Measurements from ENCODE around the gene TTLL5.
"Not testable (repeated sequence)": the region's sequence is repeated elsewhere in the genome, so short reads cannot be mapped to it uniquely, and the experiment has no call there.

Gene TTLL5

DNA sequence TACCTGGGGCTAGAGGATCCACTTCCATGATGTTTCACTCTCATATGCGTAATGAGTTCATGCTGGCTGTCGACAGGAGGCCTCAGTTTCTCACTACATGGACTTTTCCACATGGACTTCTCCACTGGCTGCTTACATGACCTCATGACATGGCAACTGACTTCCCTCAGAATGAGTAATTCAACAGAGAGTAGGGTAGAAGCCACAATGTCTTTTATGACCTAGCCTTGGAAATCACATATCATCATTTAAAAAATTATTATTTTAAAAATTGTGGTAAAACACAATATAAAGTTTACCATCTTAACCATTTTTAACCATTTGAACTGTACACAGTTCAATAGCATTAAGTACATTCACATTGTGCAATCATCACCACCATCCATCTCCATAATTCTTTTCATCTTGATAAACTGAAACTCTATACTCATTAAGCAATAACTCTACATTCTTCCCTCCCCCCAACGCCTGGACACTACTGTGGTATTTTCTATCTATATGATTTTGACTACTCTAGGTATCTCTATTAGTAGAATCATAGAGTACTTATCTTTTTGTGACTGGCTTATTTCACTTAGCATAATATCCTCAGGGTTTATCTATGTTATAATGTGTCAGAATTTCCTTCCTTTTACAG is 176.2 kb downstream of the TTLL5 start:
- no peak for DNase-seq (ENCODE audit: low read depth)
- TF ChIP-seq, protein P1, sequence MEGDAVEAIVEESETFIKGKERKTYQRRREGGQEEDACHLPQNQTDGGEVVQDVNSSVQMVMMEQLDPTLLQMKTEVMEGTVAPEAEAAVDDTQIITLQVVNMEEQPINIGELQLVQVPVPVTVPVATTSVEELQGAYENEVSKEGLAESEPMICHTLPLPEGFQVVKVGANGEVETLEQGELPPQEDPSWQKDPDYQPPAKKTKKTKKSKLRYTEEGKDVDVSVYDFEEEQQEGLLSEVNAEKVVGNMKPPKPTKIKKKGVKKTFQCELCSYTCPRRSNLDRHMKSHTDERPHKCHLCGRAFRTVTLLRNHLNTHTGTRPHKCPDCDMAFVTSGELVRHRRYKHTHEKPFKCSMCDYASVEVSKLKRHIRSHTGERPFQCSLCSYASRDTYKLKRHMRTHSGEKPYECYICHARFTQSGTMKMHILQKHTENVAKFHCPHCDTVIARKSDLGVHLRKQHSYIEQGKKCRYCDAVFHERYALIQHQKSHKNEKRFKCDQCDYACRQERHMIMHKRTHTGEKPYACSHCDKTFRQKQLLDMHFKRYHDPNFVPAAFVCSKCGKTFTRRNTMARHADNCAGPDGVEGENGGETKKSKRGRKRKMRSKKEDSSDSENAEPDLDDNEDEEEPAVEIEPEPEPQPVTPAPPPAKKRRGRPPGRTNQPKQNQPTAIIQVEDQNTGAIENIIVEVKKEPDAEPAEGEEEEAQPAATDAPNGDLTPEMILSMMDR (IDR thresholded peaks at IDR 0.05; ENCODE audit: insufficient read depth, low read depth, low read length, missing control alignments): no peak

DNA sequence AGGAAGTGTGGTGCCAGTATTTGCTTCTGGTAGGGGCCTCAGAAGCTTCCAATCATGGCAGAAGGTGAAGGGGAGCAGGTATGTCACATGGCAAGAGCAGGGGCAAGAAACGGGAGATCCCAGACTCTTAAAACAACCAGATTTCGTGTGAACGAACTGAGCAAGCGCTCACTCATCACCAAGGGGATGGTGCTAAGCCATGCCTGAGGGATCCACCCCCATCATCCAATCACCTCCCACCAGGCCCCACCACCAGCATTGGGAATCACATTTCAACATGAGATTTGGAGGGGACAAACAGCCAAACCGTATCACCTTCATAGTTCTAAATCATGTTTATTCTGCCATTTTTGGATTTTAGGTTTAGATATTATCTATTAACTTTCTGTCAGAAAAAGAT is 179.9 kb downstream of the TTLL5 start:
- H3K4me3 ChIP-seq (ENCODE audit: low read length): no peak overlapping the region
- TF ChIP-seq, protein P1 (IDR thresholded peaks at IDR 0.05; ENCODE audit: insufficient read depth, low read depth, low read length, missing control alignments): no peak
- no peak for DNase-seq (ENCODE audit: low read depth)

More for the DNA sequence above, 176.2 kb downstream of the TTLL5 start:
- no peak overlapping the region for H3K4me3 ChIP-seq (ENCODE audit: low read length)

- no peak for DNase-seq (ENCODE audit: low read depth)
- TF ChIP-seq, protein P1 (IDR thresholded peaks at IDR 0.05; ENCODE audit: insufficient read depth, low read depth, low read length, missing control alignments): no peak
- H3K4me3 ChIP-seq (ENCODE audit: low read length): no peak overlapping the region
Observed at GRCh38 chr14:75842551-75842950, 181.5 kb downstream of the TTLL5 start.

GRCh38 chr14:75844486-75844885 is 183.4 kb downstream of the TTLL5 start:
- TF ChIP-seq, protein P1 (IDR thresholded peaks at IDR 0.05; ENCODE audit: insufficient read depth, low read depth, low read length, missing control alignments): no peak
- H3K4me3 ChIP-seq (ENCODE audit: low read length): no peak overlapping the region
- DNase-seq (ENCODE audit: low read depth): no peak

DNA sequence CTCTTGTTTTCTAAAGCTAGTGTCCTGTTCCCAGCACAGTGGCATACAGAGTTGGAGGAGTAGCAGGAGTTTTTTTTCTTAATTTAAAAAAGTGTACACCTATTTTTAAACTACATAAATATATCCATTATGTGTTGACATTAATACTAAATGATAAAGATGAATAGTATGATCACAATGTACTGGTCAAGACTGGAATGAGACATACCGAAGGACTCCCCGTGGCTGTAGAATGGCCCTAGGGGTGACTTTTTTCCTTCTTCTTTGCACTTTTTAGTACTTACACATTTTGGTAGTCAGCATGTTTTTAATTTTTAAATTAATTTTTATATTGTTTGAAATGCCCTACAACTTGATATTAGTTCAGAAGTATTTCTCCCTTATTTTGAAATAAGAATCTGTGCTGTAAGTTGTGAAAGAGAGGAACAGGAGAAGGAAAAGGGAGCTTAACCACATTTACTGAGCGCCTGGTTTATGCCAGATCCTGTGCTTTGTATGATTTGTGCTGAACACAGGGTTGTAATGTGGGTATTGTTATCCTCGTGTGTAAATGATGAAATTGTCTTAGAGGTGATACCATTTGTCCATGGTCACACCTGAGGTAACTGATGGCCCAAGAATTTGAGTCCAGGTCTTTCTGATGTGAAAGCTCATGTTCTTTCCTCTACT is 184.2 kb downstream of the TTLL5 start:
- no peak for DNase-seq (ENCODE audit: low read depth)
- TF ChIP-seq, protein P1 (IDR thresholded peaks at IDR 0.05; ENCODE audit: insufficient read depth, low read depth, low read length, missing control alignments): no peak
- H3K4me3 ChIP-seq (ENCODE audit: low read length): no peak overlapping the region

DNA sequence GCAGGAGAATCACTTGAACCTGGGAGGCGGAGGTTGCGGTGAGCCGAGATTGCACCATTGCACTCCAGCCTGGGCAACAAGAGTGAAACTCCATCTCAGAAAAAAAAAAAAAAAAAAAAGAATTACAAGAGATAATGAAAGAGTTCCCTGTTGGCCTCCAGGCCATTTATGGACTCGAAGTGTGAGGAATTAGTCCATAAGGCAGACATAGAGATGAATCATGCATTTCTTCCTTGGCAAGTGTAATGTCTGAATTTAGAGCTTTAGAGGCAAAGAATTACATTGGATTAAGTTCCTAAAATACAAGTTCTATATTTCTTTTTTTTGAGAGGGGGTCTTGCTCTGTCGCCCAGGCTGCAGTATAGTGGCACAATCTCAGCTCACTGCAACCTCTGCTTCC is 185.6 kb downstream of the TTLL5 start:
- DNase-seq (ENCODE audit: low read depth): peak; percentile 64
- H3K4me3 ChIP-seq (ENCODE audit: low read length): not testable (repeated sequence)

DNA sequence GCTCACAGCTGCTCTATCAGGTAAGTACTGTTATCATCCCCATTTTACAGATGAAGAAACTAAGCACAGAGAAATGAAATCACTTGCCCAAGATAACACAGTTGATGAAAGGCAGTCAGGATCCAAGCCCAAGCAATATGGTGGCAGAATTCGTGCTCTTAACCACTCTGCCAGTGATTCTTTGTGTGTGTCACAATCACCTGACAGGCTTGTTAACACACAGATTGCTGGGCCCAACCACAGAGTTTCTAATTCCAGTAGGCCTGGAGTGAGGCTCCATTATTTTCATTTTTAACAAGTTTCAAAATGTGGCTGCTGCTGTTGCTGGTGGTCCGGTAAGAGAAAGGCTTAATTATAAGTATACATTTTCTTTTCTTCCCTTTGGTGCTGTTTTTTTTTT is 186.5 kb downstream of the TTLL5 start:
- no peak overlapping the region for H3K4me3 ChIP-seq (ENCODE audit: low read length)
- no peak for DNase-seq (ENCODE audit: low read depth)
- TF ChIP-seq, protein P1 (IDR thresholded peaks at IDR 0.05; ENCODE audit: insufficient read depth, low read depth, low read length, missing control alignments): no peak
